Measurements from ENCODE around the gene PPP6R2. TPM values are rescaled to one million over a fixed set of nuclear protein-coding genes. Genes with fewer than 3 reads are reported as not detected.
A peak's percentile ranks its signal among the peaks of the same experiment; 100 is the strongest.

Gene PPP6R2
- total RNA-seq, 3 donors from 2014 or later, result 41.4 to 52.6 (median 43.3) TPM

- no peaks in the 10 kb centered on the region for H3K9me3 Mint-ChIP-seq
- H3K27me3 Mint-ChIP-seq (ENCODE audit: low read depth), result peaks cover 24% of the 10 kb centered on the region
- ATAC-seq (no peak), DNase-seq (no peak)
- peaks cover 7% of the 10 kb centered on the region for H3K4me1 Mint-ChIP-seq (ENCODE audit: low read depth)
- no peaks in the 10 kb centered on the region for H3K36me3 Mint-ChIP-seq (ENCODE audit: insufficient read depth)
- no peak overlapping the region for H3K4me3 Mint-ChIP-seq
These were observed 41.0 kb upstream of the PPP6R2 start for GRCh38 chr22:50302041-50302541.

- H3K9me3 Mint-ChIP-seq, result no peaks in the 10 kb centered on the region
- no peak for ATAC-seq
- H3K4me3 Mint-ChIP-seq, result no peak overlapping the region
- no peaks in the 10 kb centered on the region for H3K36me3 Mint-ChIP-seq (ENCODE audit: insufficient read depth)
- peaks cover 7% of the 10 kb centered on the region for H3K4me1 Mint-ChIP-seq (ENCODE audit: low read depth)
- DNase-seq, result no peak
- H3K27me3 Mint-ChIP-seq (ENCODE audit: low read depth), result peaks cover 22% of the 10 kb centered on the region
These were observed 40.6 kb upstream of the PPP6R2 start for GRCh38 chr22:50302564-50302963.

GRCh38 chr22:50303515-50303847 lies 39.6 kb upstream of the PPP6R2 start:
- Mint-ChIP-seq H3K9me3 (no peaks in the 10 kb centered on the region), H3K4me1 (ENCODE audit: low read depth) (peaks cover 7% of the 10 kb centered on the region), H3K27me3 (ENCODE audit: low read depth) (peaks cover 18% of the 10 kb centered on the region), H3K4me3 (no peak overlapping the region), H3K36me3 (ENCODE audit: insufficient read depth) (no peaks in the 10 kb centered on the region)
- DNase-seq (no peak), ATAC-seq (no peak)

- Mint-ChIP-seq H3K4me3 (no peak overlapping the region), H3K27me3 (ENCODE audit: low read depth) (peaks cover 20% of the 10 kb centered on the region), H3K9me3 (no peaks in the 10 kb centered on the region), H3K36me3 (ENCODE audit: insufficient read depth) (no peaks in the 10 kb centered on the region), H3K4me1 (ENCODE audit: low read depth) (peaks cover 9% of the 10 kb centered on the region)
- ATAC-seq (no peak), DNase-seq (no peak)
These were observed 39.1 kb upstream of the PPP6R2 start for GRCh38 chr22:50303848-50304527.

- no peak for DNase-seq
- peaks cover 20% of the 10 kb centered on the region for H3K27me3 Mint-ChIP-seq (ENCODE audit: low read depth)
- no peak for ATAC-seq
- H3K4me3 Mint-ChIP-seq, result no peak overlapping the region
- peaks cover 9% of the 10 kb centered on the region for H3K4me1 Mint-ChIP-seq (ENCODE audit: low read depth)
- no peaks in the 10 kb centered on the region for H3K9me3 Mint-ChIP-seq
- no peaks in the 10 kb centered on the region for H3K36me3 Mint-ChIP-seq (ENCODE audit: insufficient read depth)
These were observed 38.4 kb upstream of the PPP6R2 start for GRCh38 chr22:50304528-50305392.

GRCh38 chr22:50305393-50305922 lies 37.7 kb upstream of the PPP6R2 start:
- H3K4me1 Mint-ChIP-seq (ENCODE audit: low read depth), result peaks cover 9% of the 10 kb centered on the region
- H3K9me3 Mint-ChIP-seq, result no peaks in the 10 kb centered on the region
- ATAC-seq (no peak), DNase-seq (no peak)
- no peaks in the 10 kb centered on the region for H3K36me3 Mint-ChIP-seq (ENCODE audit: insufficient read depth)
- peaks cover 20% of the 10 kb centered on the region for H3K27me3 Mint-ChIP-seq (ENCODE audit: low read depth)
- H3K4me3 Mint-ChIP-seq, result no peak overlapping the region

GRCh38 chr22:50305923-50306566 lies 37.1 kb upstream of the PPP6R2 start:
- Mint-ChIP-seq H3K9me3 (no peaks in the 10 kb centered on the region), H3K4me1 (ENCODE audit: low read depth) (peaks cover 9% of the 10 kb centered on the region), H3K27me3 (ENCODE audit: low read depth) (peaks cover 18% of the 10 kb centered on the region), H3K36me3 (ENCODE audit: insufficient read depth) (no peaks in the 10 kb centered on the region), H3K4me3 (peak overlapping the region; percentile 58)
- DNase-seq (no peak), ATAC-seq (no peak)

GRCh38 chr22:50306753-50307749 lies 36.1 kb upstream of the PPP6R2 start, which contains the start of gene PLXNB2:
PLXNB2 (minus strand) TSS chr22:50307646; CDS start chr22:50290584, 17,062 bp downstream.
- no peaks in the 10 kb centered on the region for H3K36me3 Mint-ChIP-seq (ENCODE audit: insufficient read depth)
- peak; percentile 61 to 62 for ATAC-seq

GRCh38 chr22:50307890-50308596 lies 35.1 kb upstream of the PPP6R2 start:
- DNase-seq (no peak), ATAC-seq (no peak)
- Mint-ChIP-seq H3K27me3 (ENCODE audit: low read depth) (peaks cover 13% of the 10 kb centered on the region), H3K36me3 (ENCODE audit: insufficient read depth) (no peaks in the 10 kb centered on the region), H3K9me3 (no peaks in the 10 kb centered on the region), H3K4me1 (ENCODE audit: low read depth) (peaks cover 9% of the 10 kb centered on the region), H3K4me3 (no peak overlapping the region)

More at GRCh38 chr22:50306753-50307749, 36.1 kb upstream of the PPP6R2 start, which contains the start of gene PLXNB2:
- peaks cover 9% of the 10 kb centered on the region for H3K4me1 Mint-ChIP-seq (ENCODE audit: low read depth)
- no peak within 1 kb of the TSS for H3K4me3 Mint-ChIP-seq
- H3K9me3 Mint-ChIP-seq, result no peaks in the 10 kb centered on the region
- no peak for DNase-seq
- peaks cover 17% of the 10 kb centered on the region for H3K27me3 Mint-ChIP-seq (ENCODE audit: low read depth)

GRCh38 chr22:50308597-50308935 lies 34.6 kb upstream of the PPP6R2 start:
- Mint-ChIP-seq H3K4me1 (ENCODE audit: low read depth) (peaks cover 10% of the 10 kb centered on the region), H3K36me3 (ENCODE audit: insufficient read depth) (no peaks in the 10 kb centered on the region), H3K27me3 (ENCODE audit: low read depth) (peaks cover 13% of the 10 kb centered on the region), H3K9me3 (no peaks in the 10 kb centered on the region), H3K4me3 (peak overlapping the region; percentile 27)
- ATAC-seq (no peak), DNase-seq (no peak)

- Mint-ChIP-seq H3K4me3 (peak overlapping the region; percentile 27), H3K4me1 (ENCODE audit: low read depth) (peaks cover 15% of the 10 kb centered on the region), H3K36me3 (ENCODE audit: insufficient read depth) (no peaks in the 10 kb centered on the region)
These were observed 34.0 kb upstream of the PPP6R2 start for GRCh38 chr22:50308986-50309600.

GRCh38 chr22:50309601-50309991 lies 33.5 kb upstream of the PPP6R2 start:
- Mint-ChIP-seq H3K36me3 (ENCODE audit: insufficient read depth) (no peaks in the 10 kb centered on the region), H3K9me3 (no peaks in the 10 kb centered on the region), H3K4me3 (no peak overlapping the region), H3K4me1 (ENCODE audit: low read depth) (peaks cover 18% of the 10 kb centered on the region), H3K27me3 (ENCODE audit: low read depth) (peaks cover 8% of the 10 kb centered on the region)
- ATAC-seq, result no peak
- DNase-seq, result no peak

More at GRCh38 chr22:50308986-50309600, 34.0 kb upstream of the PPP6R2 start:
- ATAC-seq (no peak), DNase-seq (no peak)
- Mint-ChIP-seq H3K27me3 (ENCODE audit: low read depth) (peaks cover 11% of the 10 kb centered on the region), H3K9me3 (no peaks in the 10 kb centered on the region)

Data from activated T-cell treated with anti-CD3 and anti-CD28 coated beads, Interleukin-2, amount 50 U/mL, for 4 hours (primary cell).